ENCODE results near the gene GOLGA6L2. TPM values are rescaled to one million over a fixed set of nuclear protein-coding genes. Genes with fewer than 3 reads are reported as not detected.

GOLGA6L2 gene
- total and polyA plus RNA-seq, 2 of the 8 experiments (the other 6 are each of a cell fraction or from before 2014, with no cell fraction given), result not detected

GRCh38 chr15:23477920-23478319 lies 30.9 kb upstream of the GOLGA6L2 start:
- WGBS, 2 experiments (ENCODE audit: extremely low coverage in 1 of 2, insufficient coverage in 1 of 2, insufficient read length in 1 of 2, insufficient replicate concordance in 2 of 2, low coverage in 1 of 2, low lambda C conversion rate in 2 of 2, missing lambda C conversion rate in 1 of 2), result 89% methylated on average over 6 of the region's 6 CpGs; no CpG with 5 or more reads in 1 of the 2 experiments
- Histone ChIP-seq H3K36me3 (ENCODE audit: control insufficient read depth in 2 of 4, insufficient read depth in 4 of 4, low read length in 3 of 4) (no peaks in the 10 kb centered on the region), H3K23me2 (ENCODE audit: low read depth, low read length) (no peaks in the 10 kb centered on the region), H3K27me3 (replicated peaks in 1 of 4; ENCODE audit: control insufficient read depth in 3 of 4, extremely low read depth in 1 of 4, insufficient read depth in 3 of 4, low read length in 3 of 4) (no peaks in the 10 kb centered on the region), H3K27ac (ENCODE audit: low read depth, low read length) (no peak overlapping the region), H3K79me2 (ENCODE audit: control insufficient read depth in 1 of 2, insufficient read depth in 2 of 2, low read length in 2 of 2) (no peaks in the 10 kb centered on the region), H3K79me1 (ENCODE audit: low read depth, low read length) (no peaks in the 10 kb centered on the region), H4K91ac (replicated peaks; ENCODE audit: insufficient read length, low read length) (no peak overlapping the region), H3K23ac (ENCODE audit: insufficient read length) (no peak overlapping the region), H4K5ac (ENCODE audit: insufficient read length, low read depth, low read length) (no peak overlapping the region), H2BK5ac (ENCODE audit: low read depth, low read length) (no peak overlapping the region), H4K8ac (ENCODE audit: extremely low read depth, insufficient read depth, low read length) (no peak overlapping the region), H2AFZ (ENCODE audit: low read length) (no peak overlapping the region), H2BK12ac (ENCODE audit: low read depth, low read length) (no peak overlapping the region), H3K56ac (replicated peaks; ENCODE audit: insufficient read length, low read depth, low read length) (no peak overlapping the region), H2BK15ac (ENCODE audit: low read length) (no peak overlapping the region), H3K4ac (replicated peaks; ENCODE audit: insufficient read length, low read depth, low read length) (no peak overlapping the region), H3K9ac (replicated peaks in 1 of 4; ENCODE audit: extremely low read depth in 1 of 4, low read depth in 3 of 4, low read length in 3 of 4) (no peak overlapping the region), H3K14ac (ENCODE audit: insufficient read length) (no peak overlapping the region), H2AK5ac (ENCODE audit: low read depth, low read length) (no peak overlapping the region), H3K4me1 (replicated peaks in 1 of 4; ENCODE audit: control insufficient read depth in 3 of 4, insufficient read depth in 4 of 4, low read length in 3 of 4) (no peaks in the 10 kb centered on the region), H3K18ac (ENCODE audit: extremely low read depth, low read length) (no peak overlapping the region), H3K4me2 (ENCODE audit: insufficient read depth in 1 of 2, low read depth in 2 of 2, low read length in 2 of 2) (no peak overlapping the region), H2BK20ac (ENCODE audit: low read length) (no peak overlapping the region), H3K4me3 (ENCODE audit: extremely low read depth in 1 of 4, insufficient read depth in 2 of 4, low read depth in 3 of 4, low read length in 4 of 4) (no peak overlapping the region), H2BK120ac (replicated peaks; ENCODE audit: low read depth, low read length) (no peak overlapping the region), H4K20me1 (replicated peaks in 1 of 2; ENCODE audit: control insufficient read depth in 1 of 2, insufficient read depth in 2 of 2, low read length in 2 of 2) (no peaks in the 10 kb centered on the region), H3K9me3 (ENCODE audit: insufficient read depth in 2 of 2, low read depth in 1 of 2, low read length in 1 of 2) (peaks cover 8 to 34% of the 10 kb centered on the region in 2 experiments; a peak in 3 of 4 replicates)
- CTCF ChIA-PET (ENCODE audit: partially characterized antibody), result interaction anchor here (1.4 kb wide), 1 partner anchor 10 kb away, joined by 6 read pairs; no protein-coding TSS in a partner anchor
- DNase-seq (ENCODE audit: low read depth in 1 of 2, low spot score in 2 of 2), result no peak
- no peak for FAIRE-seq
- POLR2A ChIA-PET (ENCODE audit: partially characterized antibody), result no interaction called here
- no peak for TF ChIP-seq CEBPB (IDR thresholded peaks at IDR 0.05; ENCODE audit: low read depth, low read length)
- no peak for TF ChIP-seq POLR2AphosphoS5 (IDR thresholded peaks at IDR 0.05; ENCODE audit: low read depth, low read length)
- no peak for TF ChIP-seq ATF3 (IDR thresholded peaks at IDR 0.05; ENCODE audit: insufficient read depth, low read depth, low read length)
- TF ChIP-seq KDM5A (IDR thresholded peaks at IDR 0.05; ENCODE audit: low read length), result no peak
- TF ChIP-seq BACH1 (IDR thresholded peaks at IDR 0.05; ENCODE audit: low read length), result no peak
- TF ChIP-seq E2F6 (IDR thresholded peaks at IDR 0.05), result no peak
- TF ChIP-seq CTBP2 (IDR thresholded peaks at IDR 0.05; ENCODE audit: borderline replicate concordance, insufficient read depth, insufficient read length, low read length), result no peak
- TF ChIP-seq ATF2 (IDR thresholded peaks at IDR 0.05; ENCODE audit: low read length), result no peak
- no peak for TF ChIP-seq JUN (IDR thresholded peaks at IDR 0.05; ENCODE audit: low read depth, low read length)
- no peak for TF ChIP-seq EGR1 (IDR thresholded peaks at IDR 0.05; ENCODE audit: borderline replicate concordance, low read depth, low read length)
- no peak for TF ChIP-seq GTF2F1 (IDR thresholded peaks at IDR 0.05; ENCODE audit: borderline replicate concordance, low read depth, low read length)
- TF ChIP-seq MAX (IDR thresholded peaks at IDR 0.05), result no peak

Measured in H1 (cell line).